Choroid plexus epithelial cell (primary cell): ENCODE data around the gene SMG1.

Source experiments
- DNase-seq: peaks from one replicate; pipeline ENCODE4 v3.0.0-alpha.2; 2010; ENCODE audit warnings: low read depth
- H3K4me3 ChIP-seq: 2 replicates; pipeline ENCODE4 v1.5.1; 2011; ENCODE audit warnings: low read depth, mild to moderate bottlenecking, control low read depth, low read length, moderate library complexity
- TF ChIP-seq, protein P1 (sequence below): conservative IDR thresholded peaks from 2 replicates; pipeline ENCODE4 v1.5.1; 2011; ENCODE audit warnings: low read depth, mild to moderate bottlenecking, control low read depth, inconsistent platforms, low read length, moderate library complexity

The SMG1 gene

DNA sequence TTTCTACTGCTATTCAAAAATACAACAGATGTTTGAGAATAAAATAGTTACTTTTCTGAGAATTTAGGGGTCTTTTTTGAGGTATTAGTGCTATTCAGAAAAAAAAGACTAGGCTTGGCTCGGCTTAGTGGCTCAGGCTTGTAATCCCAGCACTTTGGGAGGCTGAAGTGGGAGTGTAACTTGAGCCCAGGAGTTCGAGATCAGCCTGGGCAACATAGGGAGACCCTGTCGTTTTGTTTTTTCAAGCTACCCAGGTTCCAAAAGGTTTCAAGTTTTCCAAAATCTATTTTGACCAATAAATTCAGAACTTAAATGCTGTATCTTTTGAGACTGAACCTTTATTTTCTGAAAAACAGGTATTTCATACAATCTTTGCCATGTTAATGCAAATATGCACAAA, 121.7 kb downstream of the SMG1 start:
- DNase-seq = peak; percentile 32
- TF ChIP-seq, protein P1, sequence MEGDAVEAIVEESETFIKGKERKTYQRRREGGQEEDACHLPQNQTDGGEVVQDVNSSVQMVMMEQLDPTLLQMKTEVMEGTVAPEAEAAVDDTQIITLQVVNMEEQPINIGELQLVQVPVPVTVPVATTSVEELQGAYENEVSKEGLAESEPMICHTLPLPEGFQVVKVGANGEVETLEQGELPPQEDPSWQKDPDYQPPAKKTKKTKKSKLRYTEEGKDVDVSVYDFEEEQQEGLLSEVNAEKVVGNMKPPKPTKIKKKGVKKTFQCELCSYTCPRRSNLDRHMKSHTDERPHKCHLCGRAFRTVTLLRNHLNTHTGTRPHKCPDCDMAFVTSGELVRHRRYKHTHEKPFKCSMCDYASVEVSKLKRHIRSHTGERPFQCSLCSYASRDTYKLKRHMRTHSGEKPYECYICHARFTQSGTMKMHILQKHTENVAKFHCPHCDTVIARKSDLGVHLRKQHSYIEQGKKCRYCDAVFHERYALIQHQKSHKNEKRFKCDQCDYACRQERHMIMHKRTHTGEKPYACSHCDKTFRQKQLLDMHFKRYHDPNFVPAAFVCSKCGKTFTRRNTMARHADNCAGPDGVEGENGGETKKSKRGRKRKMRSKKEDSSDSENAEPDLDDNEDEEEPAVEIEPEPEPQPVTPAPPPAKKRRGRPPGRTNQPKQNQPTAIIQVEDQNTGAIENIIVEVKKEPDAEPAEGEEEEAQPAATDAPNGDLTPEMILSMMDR = no peak
- H3K4me3 ChIP-seq = no peak overlapping the region

- TF ChIP-seq, protein P1 = no peak
- H3K4me3 ChIP-seq = no peak overlapping the region
- DNase-seq = peak; percentile 73
These were observed 122.4 kb downstream of the SMG1 start for GRCh38 chr16:18803569-18804462.

DNA sequence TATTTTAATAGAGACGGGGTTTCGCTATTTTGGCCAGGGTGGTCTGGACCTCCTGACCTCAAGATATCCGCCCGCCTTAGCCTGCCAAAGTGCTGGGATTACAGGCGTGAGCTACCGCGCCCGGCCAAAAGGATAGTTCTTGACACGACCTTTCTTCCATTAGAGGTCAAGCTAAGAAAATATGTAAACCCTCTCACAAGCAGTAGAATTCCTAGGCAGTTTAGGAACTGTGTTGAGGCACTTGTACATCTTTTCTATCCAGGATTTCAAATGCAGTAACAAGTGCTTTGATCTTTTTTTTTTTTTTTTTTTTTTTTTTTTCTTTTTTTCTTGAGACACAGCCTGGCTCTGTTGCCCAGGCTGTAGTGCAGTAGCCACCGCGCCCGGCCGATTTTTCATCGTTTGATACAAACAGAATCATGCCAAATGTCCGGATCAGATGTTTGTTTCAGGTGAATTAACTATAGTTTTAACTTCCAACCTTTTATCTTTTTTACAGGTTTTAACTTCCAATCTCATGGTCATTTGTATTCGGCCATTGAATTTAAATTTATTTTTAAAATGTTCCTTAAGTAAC, 123.4 kb downstream of the SMG1 start:
- H3K4me3 ChIP-seq = no peak overlapping the region
- DNase-seq = no peak

DNA sequence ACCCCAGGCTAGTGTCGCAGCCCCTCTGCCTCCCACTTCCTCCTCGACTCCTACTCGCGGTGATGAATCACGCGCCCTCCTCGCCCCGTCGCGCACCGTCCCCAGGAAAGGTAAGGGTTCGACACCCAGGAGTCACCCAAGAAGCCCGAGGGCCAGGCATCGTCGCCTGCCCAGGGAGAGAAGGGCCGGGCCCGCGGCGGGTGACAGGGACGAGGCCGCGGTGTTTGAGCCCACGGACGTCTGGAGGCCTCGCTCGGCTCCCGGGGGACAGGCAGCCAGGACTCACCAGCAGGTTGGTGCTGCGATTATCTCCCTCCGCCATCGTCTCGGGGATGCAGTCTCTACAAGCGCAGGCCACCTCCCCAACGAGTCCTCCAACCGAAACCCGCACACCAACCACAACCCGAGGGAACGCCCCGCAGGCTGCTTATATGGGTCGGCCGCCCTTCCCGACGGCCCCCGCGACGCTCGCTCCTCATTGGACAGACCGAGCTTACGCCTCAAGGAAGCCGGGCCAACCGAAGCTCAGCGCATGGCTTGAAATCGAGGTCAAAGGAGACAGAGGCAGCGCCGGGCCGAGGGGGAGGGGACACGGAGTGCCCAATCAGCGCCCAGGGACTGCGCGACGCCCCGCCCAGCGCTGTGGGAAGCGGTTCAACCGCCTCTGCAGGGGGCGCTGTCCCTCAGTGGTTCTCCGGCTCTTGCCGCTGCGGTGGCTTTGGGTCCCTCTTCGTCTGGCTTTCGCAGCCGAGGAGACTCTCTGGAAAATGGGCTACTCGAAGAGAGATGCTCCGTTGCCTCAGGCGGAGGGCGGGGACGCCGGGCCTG, 124.8 kb downstream of the SMG1 start, which contains the start of gene ARL6IP1:
Gene ARL6IP1 (minus strand): TSS at position 405 of the 828 bp plus-strand sequence. CDS start 83 bp downstream, at position 322.
- TF ChIP-seq, protein P1 = peak; percentile 84
- DNase-seq = peak; percentile 100
- peak within 1 kb of the TSS; percentile 76 for H3K4me3 ChIP-seq

More for the DNA sequence above, 123.4 kb downstream of the SMG1 start:
- TF ChIP-seq, protein P1 = no peak

DNA sequence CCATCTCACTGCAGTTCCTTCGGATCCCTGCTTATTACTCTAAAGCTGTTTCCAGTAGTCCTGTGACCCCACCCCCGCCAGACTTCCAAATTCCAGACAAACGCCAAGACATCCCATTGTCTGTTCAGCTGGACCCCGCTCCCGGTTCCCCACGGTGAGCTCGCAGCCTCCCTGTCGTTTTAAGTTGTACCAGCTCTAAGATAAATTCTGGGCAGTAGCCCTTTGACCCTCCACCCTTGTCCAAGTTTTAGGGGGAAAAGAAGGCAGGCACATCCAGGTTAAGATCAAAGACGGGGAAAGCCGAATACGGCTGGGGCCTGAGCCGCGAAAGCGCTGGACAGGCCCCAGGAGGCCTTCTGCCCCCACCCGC, 125.4 kb downstream of the SMG1 start:
- TF ChIP-seq, protein P1 = no peak
- peak overlapping the region; percentile 76 for H3K4me3 ChIP-seq
- peak; percentile 34 for DNase-seq

DNA sequence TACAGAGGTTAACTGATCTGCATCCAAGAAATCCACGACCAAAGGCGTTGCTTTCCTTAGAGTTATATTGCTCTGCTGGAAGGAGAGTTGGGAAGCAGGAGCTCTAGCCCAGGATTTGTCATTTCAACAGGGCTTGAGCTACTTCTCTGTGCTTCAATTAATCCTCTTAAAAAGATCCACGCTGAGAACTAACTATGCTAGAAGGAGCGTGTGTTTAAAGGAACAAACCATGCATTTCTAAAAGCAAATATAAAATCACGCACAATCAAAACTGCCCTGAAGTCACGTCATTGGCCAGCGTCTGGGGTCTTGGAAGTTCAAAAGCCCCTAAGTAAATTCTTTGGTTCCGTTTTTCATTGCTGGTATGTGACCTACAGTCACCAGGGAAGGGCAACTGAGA, 125.9 kb downstream of the SMG1 start:
- H3K4me3 ChIP-seq = peak overlapping the region; percentile 76
- TF ChIP-seq, protein P1 = no peak
- DNase-seq = no peak
